ENCODE data around the gene CT45A10. TPM values are rescaled to one million over a fixed set of nuclear protein-coding genes. Genes with fewer than 3 reads are reported as not detected.
A peak's percentile ranks its signal among the peaks of the same experiment; 100 is the strongest.
"Not testable (repeated sequence)": the region's sequence is repeated elsewhere in the genome, so short reads cannot be mapped to it uniquely, and the experiment has no call there.

CT45A10 gene
- not detected for total RNA-seq

GRCh38 chrX:135893294-135893817 is at the start of gene CT45A10, which contains the start of gene SAGE1:
TSS of gene CT45A10 (minus strand) at chrX:135893444. CDS start at chrX:135885344, 8,100 bp downstream.
TSS of gene SAGE1 (plus strand) at chrX:135893716. CDS start at chrX:135896243, 2,527 bp downstream.
- Histone ChIP-seq H3K4me3 (no peak within 1 kb of the TSS), H3K36me3 (no peaks in the 10 kb centered on the region), H3K27ac (no peak within 1 kb of the TSS), H3K9me3 (no peaks in the 10 kb centered on the region), H3K27me3 (no peaks in the 10 kb centered on the region), H3K4me1 (no peaks in the 10 kb centered on the region)
- TF ChIP-seq EP300 (IDR thresholded peaks at IDR 0.05) (no peak), POLR2AphosphoS5 (IDR thresholded peaks at IDR 0.05) (no peak), CTCF (IDR thresholded peaks at IDR 0.05) (no peak), POLR2A (IDR thresholded peaks at IDR 0.05) (no peak)
- no peak for DNase-seq (ENCODE audit: low spot score in 2 of 2)
- WGBS: 81% methylated on average over 21 of the region's 22 CpGs

GRCh38 chrX:135931644-135932487 is 38.6 kb upstream of the CT45A10 start:
- H3K9me3 ChIP-seq: no peaks in the 10 kb centered on the region
- TF ChIP-seq EP300 (IDR thresholded peaks at IDR 0.05): no peak
- TF ChIP-seq POLR2AphosphoS5 (IDR thresholded peaks at IDR 0.05): no peak
- TF ChIP-seq POLR2A (IDR thresholded peaks at IDR 0.05): no peak
- TF ChIP-seq CTCF (IDR thresholded peaks at IDR 0.05): peak in 1 of 2 donors; percentile 51
- DNase-seq (ENCODE audit: low spot score in 2 of 2): no peak
- H3K27ac ChIP-seq: no peak overlapping the region
- 45% methylated on average over 19 of the region's 19 CpGs for WGBS
- no peak overlapping the region for H3K4me3 ChIP-seq
- no peaks in the 10 kb centered on the region for H3K36me3 ChIP-seq
- no peaks in the 10 kb centered on the region for H3K27me3 ChIP-seq
- no peaks in the 10 kb centered on the region for H3K4me1 ChIP-seq

GRCh38 chrX:135927897-135928296 is 34.7 kb upstream of the CT45A10 start:
- H3K4me1 ChIP-seq: no peaks in the 10 kb centered on the region
- DNase-seq (ENCODE audit: low spot score in 2 of 2): no peak
- 38% methylated on average over 2 of the region's 2 CpGs for WGBS
- H3K9me3 ChIP-seq: no peaks in the 10 kb centered on the region
- no peaks in the 10 kb centered on the region for H3K36me3 ChIP-seq
- no peak overlapping the region for H3K4me3 ChIP-seq
- H3K27ac ChIP-seq: no peak overlapping the region
- TF ChIP-seq POLR2AphosphoS5 (IDR thresholded peaks at IDR 0.05): no peak
- no peak for TF ChIP-seq CTCF (IDR thresholded peaks at IDR 0.05)
- no peak for TF ChIP-seq EP300 (IDR thresholded peaks at IDR 0.05)
- TF ChIP-seq POLR2A (IDR thresholded peaks at IDR 0.05): no peak
- H3K27me3 ChIP-seq: no peaks in the 10 kb centered on the region

- H3K27ac ChIP-seq: no peak overlapping the region
- no peak overlapping the region for H3K4me3 ChIP-seq
- TF ChIP-seq CTCF (IDR thresholded peaks at IDR 0.05) (no peak), POLR2A (IDR thresholded peaks at IDR 0.05) (no peak), POLR2AphosphoS5 (IDR thresholded peaks at IDR 0.05) (no peak), EP300 (IDR thresholded peaks at IDR 0.05) (no peak)
- WGBS: 48% methylated on average over 5 of the region's 5 CpGs
- DNase-seq (ENCODE audit: low spot score in 2 of 2): no peak
- H3K9me3 ChIP-seq: no peaks in the 10 kb centered on the region
- no peaks in the 10 kb centered on the region for H3K36me3 ChIP-seq
- H3K27me3 ChIP-seq: no peaks in the 10 kb centered on the region
- H3K4me1 ChIP-seq: no peaks in the 10 kb centered on the region
Observed at GRCh38 chrX:135923353-135923752, 30.1 kb upstream of the CT45A10 start.

GRCh38 chrX:135920516-135920915 is 27.3 kb upstream of the CT45A10 start:
- 27% methylated on average over 1 of the region's 1 CpG for WGBS
- DNase-seq (ENCODE audit: low spot score in 2 of 2): not testable (repeated sequence)

More at GRCh38 chrX:135920516-135920915, 27.3 kb upstream of the CT45A10 start:
- H3K9me3 ChIP-seq, H3K27me3 ChIP-seq, H3K36me3 ChIP-seq, H3K4me1 ChIP-seq, H3K27ac ChIP-seq, H3K4me3 ChIP-seq: not testable (repeated sequence)

Measured in suprapubic skin (tissue), 4 donors.